NCI-H2196 treated with DMSO at 0.1 percent for 48 hours (cell line): ENCODE results near the gene CNOT10.

Experiments used
- DNase-seq: peaks from one replicate; lab custom pipeline; 2025; ENCODE audit not compliant: unreplicated experiment; lab: John Stamatoyannopoulos, UW

Gene CNOT10

DNA sequence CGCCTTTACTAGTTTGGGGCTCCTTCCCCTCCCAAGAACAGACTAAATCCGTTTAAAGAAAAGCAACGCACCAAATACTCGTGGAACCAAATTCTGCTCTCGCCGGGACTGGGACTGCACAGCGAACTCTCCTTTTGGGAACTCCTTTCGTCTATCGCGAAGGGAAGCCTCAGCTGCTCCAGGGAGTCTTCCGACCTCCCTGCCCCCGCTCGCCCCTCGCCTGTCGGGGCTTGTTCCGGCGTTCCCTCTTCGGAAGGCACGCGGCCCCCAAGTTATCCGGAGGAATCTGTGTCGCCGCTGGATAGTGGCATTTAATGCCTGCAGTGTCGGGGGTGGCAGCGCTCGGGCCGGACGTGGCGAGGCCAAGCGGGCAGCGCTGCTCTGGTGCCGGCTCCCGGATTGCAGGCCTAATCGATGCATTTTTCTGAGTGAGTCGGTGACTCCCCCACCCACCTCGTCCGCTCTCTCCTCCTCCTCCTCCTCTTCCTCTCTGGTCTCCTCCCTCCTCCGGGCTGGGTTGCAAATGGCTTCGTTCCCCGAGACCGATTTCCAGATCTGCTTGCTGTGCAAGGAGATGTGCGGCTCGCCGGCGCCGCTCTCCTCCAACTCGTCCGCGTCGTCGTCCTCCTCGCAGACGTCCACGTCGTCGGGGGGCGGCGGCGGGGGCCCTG, 132.7 kb downstream of the CNOT10 start, which contains the start of gene TRIM71:
Gene TRIM71 (plus strand): TSS at position 440 of the 671 bp plus-strand sequence. CDS start 84 bp downstream, at position 524.
- DNase-seq, result no peak

DNA sequence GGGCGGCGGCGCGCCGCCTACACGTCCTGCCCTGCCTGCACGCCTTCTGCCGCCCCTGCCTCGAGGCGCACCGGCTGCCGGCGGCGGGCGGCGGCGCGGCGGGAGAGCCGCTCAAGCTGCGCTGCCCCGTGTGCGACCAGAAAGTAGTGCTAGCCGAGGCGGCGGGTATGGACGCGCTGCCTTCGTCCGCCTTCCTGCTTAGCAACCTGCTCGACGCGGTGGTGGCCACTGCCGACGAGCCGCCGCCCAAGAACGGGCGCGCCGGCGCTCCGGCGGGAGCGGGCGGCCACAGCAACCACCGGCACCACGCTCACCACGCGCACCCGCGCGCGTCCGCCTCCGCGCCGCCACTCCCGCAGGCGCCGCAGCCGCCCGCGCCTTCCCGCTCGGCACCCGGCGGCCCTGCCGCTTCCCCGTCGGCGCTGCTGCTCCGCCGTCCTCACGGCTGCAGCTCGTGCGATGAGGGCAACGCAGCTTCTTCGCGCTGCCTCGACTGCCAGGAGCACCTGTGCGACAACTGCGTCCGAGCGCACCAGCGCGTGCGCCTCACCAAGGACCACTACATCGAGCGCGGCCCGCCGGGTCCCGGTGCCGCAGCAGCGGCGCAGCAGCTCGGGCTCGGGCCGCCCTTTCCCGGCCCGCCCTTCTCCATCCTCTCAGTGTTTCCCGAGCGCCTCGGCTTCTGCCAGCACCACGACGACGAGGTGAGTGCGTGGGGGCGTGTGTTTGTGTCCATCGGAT, 133.4 kb downstream of the CNOT10 start:
- no peak for DNase-seq

DNA sequence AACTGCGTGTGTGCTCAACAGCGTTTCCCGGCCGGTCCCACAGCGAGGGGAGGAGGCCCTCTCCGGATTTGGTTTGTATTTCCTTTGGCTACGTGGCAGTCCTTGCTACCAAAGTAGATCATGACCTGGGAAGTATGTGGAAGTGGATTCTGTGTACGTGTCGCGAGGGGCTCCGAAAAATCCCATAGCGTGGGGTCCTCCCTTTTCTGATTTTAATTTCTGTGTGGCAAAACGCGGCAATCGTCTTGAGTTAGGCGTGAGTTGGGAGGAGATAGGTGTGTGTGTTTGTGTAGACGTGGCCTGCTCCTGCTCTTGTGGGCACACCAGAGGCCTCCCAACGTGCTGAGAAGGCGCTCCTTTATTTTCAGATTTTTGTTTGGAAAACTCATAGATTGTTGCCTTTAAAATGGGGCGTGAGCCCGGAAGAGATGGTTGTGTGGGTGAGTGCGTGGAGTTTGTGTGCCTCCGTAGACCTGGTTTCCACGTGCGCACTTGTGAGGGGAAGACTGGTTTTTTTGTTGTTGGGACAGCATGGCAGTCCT, 134.1 kb downstream of the CNOT10 start:
- no peak for DNase-seq

DNA sequence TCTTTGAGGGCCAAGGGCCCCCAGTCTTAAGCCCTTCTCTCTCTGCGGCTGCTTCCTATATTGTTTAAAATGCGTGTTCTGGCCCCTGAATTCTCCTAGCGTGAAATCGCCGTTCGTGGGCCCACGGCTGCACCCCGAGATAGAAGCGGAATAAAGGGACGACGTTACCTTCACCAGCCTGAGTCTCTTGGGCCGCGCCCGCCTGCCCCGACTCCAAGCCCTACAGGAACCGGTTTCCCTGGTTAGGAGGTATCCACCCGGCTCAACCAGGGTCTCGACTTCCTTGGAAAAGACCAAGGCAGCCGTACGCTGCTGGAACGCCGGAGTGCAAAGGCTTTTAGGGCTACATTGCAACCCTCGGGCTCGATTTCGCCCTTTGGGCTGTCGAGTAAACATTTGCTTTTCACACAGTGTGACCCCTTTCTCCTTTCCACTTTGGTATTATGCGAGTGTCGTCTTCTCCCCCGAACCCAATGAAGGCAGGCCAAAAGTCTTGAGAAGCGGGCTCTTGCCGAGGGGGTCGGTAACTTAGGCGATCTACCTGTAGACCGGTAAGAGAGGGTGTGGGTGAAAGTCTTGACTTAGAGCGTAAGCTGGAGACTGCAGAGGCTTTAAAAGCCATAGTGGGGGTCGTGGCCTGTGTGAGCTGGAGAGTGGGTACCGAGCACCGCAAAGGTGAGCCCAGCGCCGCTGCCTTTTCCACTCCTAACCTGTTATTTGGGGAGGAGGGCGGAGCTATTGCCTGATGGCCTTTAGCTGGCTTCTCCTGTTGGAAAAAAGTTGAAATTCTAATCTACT, 134.8 kb downstream of the CNOT10 start:
- DNase-seq, result no peak

DNA sequence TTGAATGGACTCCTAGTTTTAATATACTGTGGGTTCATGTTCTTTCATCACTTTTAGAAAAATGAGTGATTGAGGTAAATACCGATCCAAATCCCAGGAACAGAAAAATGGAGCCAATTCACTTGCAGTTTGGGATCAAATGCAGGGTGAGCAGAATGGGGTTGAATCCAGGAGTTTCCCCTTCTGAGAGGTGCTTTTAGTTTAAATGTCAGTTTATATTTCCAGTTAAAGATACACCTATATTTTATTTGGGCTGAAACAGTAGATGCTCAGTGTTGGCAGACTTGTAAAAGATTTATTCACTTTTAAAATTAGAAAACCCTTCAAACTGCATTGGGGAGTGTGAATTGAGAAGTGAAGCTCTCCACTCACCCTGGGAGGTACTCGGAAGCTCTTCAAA, 135.4 kb downstream of the CNOT10 start:
- no peak for DNase-seq

DNA sequence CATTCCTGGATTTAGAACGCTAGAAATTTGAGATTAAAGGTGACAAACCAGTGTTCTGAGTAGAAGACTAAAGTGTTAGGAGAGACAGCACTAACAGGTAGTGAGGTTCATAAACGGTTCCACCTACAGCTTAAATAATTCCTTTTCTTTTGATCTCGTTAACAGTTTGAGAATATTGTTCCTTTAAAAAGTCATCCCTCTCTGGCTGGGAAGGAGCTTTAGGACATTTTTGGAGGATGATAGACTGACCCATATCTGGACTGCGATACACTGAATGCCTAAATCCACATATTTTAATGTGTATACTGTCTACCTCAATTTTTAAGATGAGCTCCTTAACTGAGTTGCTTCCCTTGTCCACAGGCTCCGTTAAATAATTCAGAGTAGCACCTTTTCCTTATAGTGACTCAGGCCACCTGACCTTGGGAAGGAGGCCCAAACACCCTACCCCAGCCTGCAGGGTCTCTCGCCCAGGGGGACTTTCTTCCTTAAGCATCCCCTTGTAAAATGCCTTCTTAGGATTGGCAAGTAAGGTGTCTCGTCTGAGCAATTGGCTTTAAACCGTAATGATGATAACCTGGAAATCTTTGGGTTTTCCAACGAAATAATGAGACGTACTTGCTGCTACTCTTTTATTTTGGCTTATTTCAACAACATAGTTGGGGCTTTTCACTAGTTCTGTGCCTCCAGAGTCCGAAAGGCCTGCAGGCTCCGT, 136.1 kb downstream of the CNOT10 start:
- no peak for DNase-seq

DNA sequence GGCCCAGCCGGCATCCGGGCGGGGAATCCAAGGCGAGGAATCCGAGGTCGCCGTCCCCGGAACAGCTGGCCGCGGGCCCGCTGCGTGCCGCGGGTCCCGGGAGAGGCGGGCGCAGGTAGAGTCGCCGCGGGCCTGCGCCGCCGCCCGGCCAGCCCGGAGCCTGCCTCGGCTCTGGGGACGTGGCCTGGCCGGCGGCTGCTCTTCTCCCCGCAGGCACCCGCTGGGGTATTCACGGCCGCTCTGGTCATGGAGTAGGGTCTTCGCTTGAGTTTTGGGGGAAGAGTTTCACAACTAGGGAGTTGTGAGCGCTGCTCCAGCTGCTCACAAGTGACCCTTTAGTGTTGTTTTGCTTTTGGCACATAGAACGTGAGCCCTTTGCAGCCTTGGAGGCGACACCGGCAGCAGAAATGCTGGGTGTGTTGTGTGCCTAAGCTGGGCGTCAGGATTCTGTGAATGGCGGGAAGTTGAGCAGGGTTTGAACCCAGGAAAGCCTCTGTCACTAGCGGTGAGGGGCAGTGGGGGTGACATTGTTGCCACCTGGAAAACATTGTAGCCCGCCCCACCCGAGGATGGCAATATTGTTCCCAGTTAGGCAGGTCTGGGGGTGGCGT, 136.8 kb downstream of the CNOT10 start:
- no peak for DNase-seq

DNA sequence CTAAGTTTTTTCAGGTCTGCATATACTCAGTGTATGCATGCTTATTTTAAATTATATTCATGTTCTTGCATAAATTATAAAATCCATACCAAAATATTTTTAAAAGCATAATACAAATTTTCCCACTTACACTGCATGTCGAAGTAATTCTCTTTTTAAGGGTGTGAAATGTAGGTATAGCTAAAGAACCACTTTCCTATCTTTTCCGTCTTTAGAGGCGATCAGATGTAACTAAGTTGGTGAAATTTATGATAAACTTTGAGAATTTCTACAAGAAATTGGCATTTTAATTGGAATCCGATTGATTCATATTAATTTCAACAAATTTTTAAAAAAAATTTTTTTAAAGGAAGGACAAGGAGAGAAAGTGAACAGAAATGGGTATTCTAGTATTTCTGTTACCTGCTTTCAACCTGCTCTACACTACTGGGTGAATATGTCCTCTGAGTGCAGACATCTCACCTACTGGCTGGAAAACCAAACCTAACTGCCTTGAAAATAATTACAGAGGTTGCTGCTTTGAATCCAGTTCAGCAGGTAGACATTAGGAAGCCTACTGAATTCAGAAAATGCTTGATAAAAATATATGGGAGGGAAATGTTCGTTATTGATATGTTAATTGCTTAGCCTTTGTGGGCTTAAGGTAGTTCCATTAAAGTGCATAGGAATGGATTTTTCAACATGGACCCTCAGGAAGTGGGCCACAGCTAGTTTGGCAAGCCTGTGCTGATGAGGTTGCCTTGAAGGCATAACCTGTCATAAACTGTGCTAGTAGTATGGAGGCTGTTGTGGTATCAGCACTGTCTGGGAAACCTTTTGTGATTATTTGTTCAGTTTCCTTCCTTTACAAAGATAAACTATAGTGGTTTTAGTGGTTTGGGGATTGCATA, 137.9 kb downstream of the CNOT10 start:
- no peak for DNase-seq
